BLaER1 treated with 17β-estradiol and CSF1 and Interleukin-3, amounts not matched to agents 10 nM and 100 nM (cell line): ENCODE measurements around the gene STK33.

Experiments used
- H3K27ac ChIP-seq, 11 experiments: shearing (Covaris generic); formaldehyde crosslinking; 2 replicates each; pipeline ENCODE4 v1.8.1; 2022
- H3K27me3 ChIP-seq, 11 experiments: shearing (Covaris generic); formaldehyde crosslinking; 2 replicates each; pipeline ENCODE4 v1.8.1; 2022
- H3K36me3 ChIP-seq, 11 experiments: shearing (Covaris generic); formaldehyde crosslinking; 2 replicates each; pipeline ENCODE4 v1.8.1; 2022
- H3K4me1 ChIP-seq, 10 experiments: shearing (Covaris generic); formaldehyde crosslinking; 2 replicates each; pipeline ENCODE4 v1.8.1; 2022
- H3K4me2 ChIP-seq, 11 experiments: shearing (Covaris generic); formaldehyde crosslinking; 2 replicates each; pipeline ENCODE4 v1.8.1; 2022
- H3K4me3 ChIP-seq, 10 experiments: shearing (Covaris generic); formaldehyde crosslinking; 2 replicates each; pipeline ENCODE4 v1.8.1; 2022
- H3K9ac ChIP-seq, 11 experiments: shearing (Covaris generic); formaldehyde crosslinking; 2 replicates each; pipeline ENCODE4 v1.8.1; 2022
- H3K9me3 ChIP-seq, 11 experiments: shearing (Covaris generic); formaldehyde crosslinking; replicated peaks in 1 of 11; 2 replicates each; pipeline ENCODE4 v1.8.1; 2022
- H4K20me1 ChIP-seq, 11 experiments: shearing (Covaris generic); formaldehyde crosslinking; 2 replicates each; pipeline ENCODE4 v1.8.1; 2022
- Cebpa-rat ChIP-seq, 11 experiments: shearing (Covaris generic); IDR thresholded peaks; 2 replicates each; pipeline ENCODE4 v1.8.1; 2022

The STK33 gene

GRCh38 chr11:8354622-8355415 is 239.2 kb downstream of the STK33 start:
- no peaks in the 10 kb centered on the region; a peak in 2 of 22 replicates for H4K20me1 ChIP-seq
- peak in 1 of 11 experiments; percentile 19; a peak in 1 of 22 replicates for TF ChIP-seq Cebpa-rat (IDR thresholded peaks at IDR 0.05)
- peak overlapping the region in 4 of 10 experiments; percentile 18 to 43 (median 28); a peak in 6 of 20 replicates for H3K4me3 ChIP-seq
- peaks cover 20 to 30% (median 27%) of the 10 kb centered on the region in 10 experiments for H3K4me1 ChIP-seq
- H3K36me3 ChIP-seq, result no peaks in the 10 kb centered on the region
- H3K9me3 ChIP-seq, result no peaks in the 10 kb centered on the region
- H3K9ac ChIP-seq, result peak overlapping the region in 5 of 11 experiments; percentile 4 to 48 (median 32); a peak in 4 of 22 replicates
- H3K27me3 ChIP-seq, result no peaks in the 10 kb centered on the region
- H3K27ac ChIP-seq, result no peak overlapping the region
- H3K4me2 ChIP-seq, result peak overlapping the region; percentile 67 to 93 (median 77)

- Histone ChIP-seq H3K36me3 (no peaks in the 10 kb centered on the region), H3K27me3 (no peaks in the 10 kb centered on the region), H3K4me1 (peaks cover 20 to 30% (median 27%) of the 10 kb centered on the region in 10 experiments), H3K27ac (no peak overlapping the region), H4K20me1 (no peaks in the 10 kb centered on the region; a peak in 2 of 22 replicates), H3K9me3 (peaks cover 0 to 11% (median 6%) of the 10 kb centered on the region in 11 experiments; a peak in 14 of 22 replicates), H3K4me3 (no peak overlapping the region), H3K9ac (no peak overlapping the region), H3K4me2 (peak overlapping the region in 9 of 11 experiments; percentile 1 to 85 (median 70); a peak in 11 of 22 replicates)
- TF ChIP-seq Cebpa-rat (IDR thresholded peaks at IDR 0.05), result no peak
These were observed 241.0 kb downstream of the STK33 start for GRCh38 chr11:8352876-8353505.

GRCh38 chr11:8352103-8352875 is 241.7 kb downstream of the STK33 start:
- H3K9me3 ChIP-seq, result peaks cover 0 to 17% (median 11%) of the 10 kb centered on the region in 11 experiments; a peak in 14 of 22 replicates
- no peaks in the 10 kb centered on the region; a peak in 2 of 22 replicates for H4K20me1 ChIP-seq
- H3K4me1 ChIP-seq, result peaks cover 20 to 30% (median 27%) of the 10 kb centered on the region in 10 experiments
- H3K4me2 ChIP-seq, result no peak overlapping the region; a peak in 1 of 22 replicates
- H3K36me3 ChIP-seq, result no peaks in the 10 kb centered on the region
- H3K27ac ChIP-seq, result no peak overlapping the region
- no peaks in the 10 kb centered on the region for H3K27me3 ChIP-seq
- H3K4me3 ChIP-seq, result no peak overlapping the region
- TF ChIP-seq Cebpa-rat (IDR thresholded peaks at IDR 0.05), result no peak
- no peak overlapping the region for H3K9ac ChIP-seq

- Histone ChIP-seq H3K9ac (no peak overlapping the region), H3K4me1 (peaks cover 20 to 30% (median 27%) of the 10 kb centered on the region in 10 experiments), H3K27me3 (no peaks in the 10 kb centered on the region), H3K4me2 (no peak overlapping the region), H3K4me3 (no peak overlapping the region), H3K27ac (no peak overlapping the region), H3K9me3 (peaks cover 0 to 17% (median 11%) of the 10 kb centered on the region in 11 experiments; a peak in 14 of 22 replicates), H4K20me1 (no peaks in the 10 kb centered on the region; a peak in 2 of 22 replicates), H3K36me3 (no peaks in the 10 kb centered on the region)
- no peak for TF ChIP-seq Cebpa-rat (IDR thresholded peaks at IDR 0.05)
These were observed 242.8 kb downstream of the STK33 start for GRCh38 chr11:8351223-8351622.

- Histone ChIP-seq H3K36me3 (no peaks in the 10 kb centered on the region), H3K4me1 (peaks cover 11 to 12% (median 11%) of the 10 kb centered on the region in 10 experiments), H3K27me3 (no peaks in the 10 kb centered on the region), H3K4me3 (no peak overlapping the region), H4K20me1 (no peaks in the 10 kb centered on the region), H3K9me3 (peaks cover 0 to 17% (median 11%) of the 10 kb centered on the region in 11 experiments; a peak in 14 of 22 replicates), H3K4me2 (no peak overlapping the region), H3K9ac (no peak overlapping the region), H3K27ac (no peak overlapping the region)
- no peak for TF ChIP-seq Cebpa-rat (IDR thresholded peaks at IDR 0.05)
These were observed 246.1 kb downstream of the STK33 start for GRCh38 chr11:8347978-8348377.

- no peak for TF ChIP-seq Cebpa-rat (IDR thresholded peaks at IDR 0.05)
- Histone ChIP-seq H3K4me1 (peaks cover 14 to 27% (median 22%) of the 10 kb centered on the region in 10 experiments), H3K36me3 (no peaks in the 10 kb centered on the region)
These were observed 247.8 kb downstream of the STK33 start for GRCh38 chr11:8346157-8346755.

GRCh38 chr11:8345179-8345578 is 248.8 kb downstream of the STK33 start:
- TF ChIP-seq Cebpa-rat (IDR thresholded peaks at IDR 0.05), result no peak
- no peaks in the 10 kb centered on the region for H4K20me1 ChIP-seq
- H3K36me3 ChIP-seq, result no peaks in the 10 kb centered on the region
- H3K27ac ChIP-seq, result no peak overlapping the region
- H3K9ac ChIP-seq, result no peak overlapping the region
- no peak overlapping the region for H3K4me3 ChIP-seq
- H3K9me3 ChIP-seq, result peaks cover 0 to 17% (median 11%) of the 10 kb centered on the region in 11 experiments; a peak in 14 of 22 replicates
- peaks cover 14 to 28% (median 22%) of the 10 kb centered on the region in 10 experiments for H3K4me1 ChIP-seq
- no peaks in the 10 kb centered on the region for H3K27me3 ChIP-seq
- no peak overlapping the region for H3K4me2 ChIP-seq

More at GRCh38 chr11:8346157-8346755, 247.8 kb downstream of the STK33 start:
- Histone ChIP-seq H3K4me3 (no peak overlapping the region), H3K9ac (no peak overlapping the region), H3K9me3 (peaks cover 0 to 17% (median 11%) of the 10 kb centered on the region in 11 experiments; a peak in 14 of 22 replicates), H3K27ac (no peak overlapping the region), H3K27me3 (no peaks in the 10 kb centered on the region), H4K20me1 (no peaks in the 10 kb centered on the region), H3K4me2 (no peak overlapping the region)

- Histone ChIP-seq H3K36me3 (no peaks in the 10 kb centered on the region), H3K4me2 (no peak overlapping the region), H3K9ac (no peak overlapping the region), H3K9me3 (peaks cover 0 to 17% (median 11%) of the 10 kb centered on the region in 11 experiments; a peak in 14 of 22 replicates), H3K27ac (no peak overlapping the region), H3K27me3 (no peaks in the 10 kb centered on the region), H3K4me1 (peaks cover 14 to 28% (median 22%) of the 10 kb centered on the region in 10 experiments), H3K4me3 (no peak overlapping the region), H4K20me1 (no peaks in the 10 kb centered on the region)
- no peak for TF ChIP-seq Cebpa-rat (IDR thresholded peaks at IDR 0.05)
These were observed 249.7 kb downstream of the STK33 start for GRCh38 chr11:8344346-8344745.
